KMS-11 (cell line): ENCODE results near the gene MYD88.

Source experiments
- H2AFZ ChIP-seq: fragments of 200-600 bp; sonication (generic); 2 replicates; pipeline ENCODE4 v1.6.1; 2016; ENCODE audit warnings: antibody characterized with exemption, mixed run types, low read depth
- H3K27ac ChIP-seq: fragments of 200-600 bp; sonication (generic); 2 replicates; pipeline ENCODE4 v1.6.1; 2016; ENCODE audit warnings: mild to moderate bottlenecking, mixed run types
- H3K27me3 ChIP-seq: fragments of 200-600 bp; sonication (generic); 2 replicates; pipeline ENCODE4 v1.6.1; 2017; ENCODE audit warnings: mild to moderate bottlenecking, low read depth, mixed run types, moderate library complexity; ENCODE audit not compliant: insufficient read depth
- H3K36me3 ChIP-seq: fragments of 200-600 bp; sonication (generic); 2 replicates; pipeline ENCODE4 v1.6.1; 2017; ENCODE audit warnings: mild to moderate bottlenecking, mixed run types; ENCODE audit not compliant: insufficient read depth
- H3K4me1 ChIP-seq: fragments of 200-600 bp; sonication (generic); 2 replicates; pipeline ENCODE4 v1.6.1; 2016; ENCODE audit warnings: mild to moderate bottlenecking, low read depth, mixed run types; ENCODE audit not compliant: poor library complexity, severe bottlenecking
- H3K4me2 ChIP-seq: fragments of 200-600 bp; sonication (generic); 2 replicates; pipeline ENCODE4 v1.7.0; 2016; ENCODE audit warnings: mild to moderate bottlenecking, mixed run types
- H3K4me3 ChIP-seq: fragments of 200-600 bp; sonication (generic); IDR thresholded peaks from 2 replicates; pipeline ENCODE4 v1.6.1; 2017; ENCODE audit warnings: low read depth, low read length, mixed read lengths; ENCODE audit not compliant: insufficient read depth
- H3K79me2 ChIP-seq: fragments of 200-600 bp; sonication (generic); 2 replicates; pipeline ENCODE4 v1.6.1; 2016; ENCODE audit warnings: low read depth, mixed run types; ENCODE audit not compliant: insufficient read depth
- H3K9ac ChIP-seq: fragments of 200-600 bp; sonication (generic); 2 replicates; pipeline ENCODE4 v1.6.1; 2016; ENCODE audit warnings: mild to moderate bottlenecking, mixed run types
- H4K20me1 ChIP-seq: fragments of 200-600 bp; sonication (generic); 2 replicates; pipeline ENCODE4 v1.6.1; 2016; ENCODE audit warnings: mild to moderate bottlenecking, mixed run types; ENCODE audit not compliant: insufficient read depth
- TF ChIP-seq, protein P1 (sequence below): fragments of 200-600 bp; sonication (generic); conservative IDR thresholded peaks from 2 replicates; pipeline ENCODE4 v1.6.1; 2017; ENCODE audit warnings: low read depth, mild to moderate bottlenecking, antibody characterized with exemption, low read length, moderate library complexity, mixed read lengths

Gene MYD88

DNA sequence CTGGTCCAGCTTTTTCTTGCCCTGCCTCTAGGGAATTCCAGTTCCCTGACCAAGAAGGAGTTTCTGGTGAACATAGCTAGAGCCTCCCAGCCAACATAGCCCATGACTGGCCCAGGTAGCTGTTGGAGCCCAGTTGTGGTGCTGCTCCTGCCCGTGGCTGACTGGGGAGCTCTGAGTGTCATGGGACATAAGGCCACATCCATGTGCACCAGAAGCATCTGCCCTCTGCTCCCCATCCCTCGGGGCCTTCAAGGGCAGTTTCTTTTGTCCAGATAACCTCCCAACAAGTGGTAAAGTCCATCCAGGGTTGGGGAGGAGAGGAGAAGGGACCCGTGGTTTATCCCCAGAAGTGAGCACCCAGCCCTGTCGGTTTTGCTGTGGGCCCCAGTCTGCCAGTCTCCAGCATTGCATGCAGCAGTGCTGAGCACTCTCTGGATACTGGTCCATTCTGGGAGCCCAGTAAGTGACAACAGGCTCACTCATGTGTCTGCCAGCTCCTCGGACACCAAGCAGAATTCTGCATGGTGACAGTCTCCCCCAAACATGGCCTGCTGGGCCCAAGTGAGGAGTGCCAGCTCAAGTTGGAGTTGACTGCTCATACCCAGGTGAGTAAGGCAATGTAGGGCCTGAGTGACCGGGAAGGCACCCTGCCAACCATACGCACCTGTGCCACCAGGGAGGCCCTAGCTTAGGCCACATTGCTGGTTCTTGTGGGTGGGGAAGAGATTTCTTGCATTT is 30.4 kb upstream of the MYD88 start:
- H3K4me2 ChIP-seq = no peak overlapping the region
- no peak overlapping the region for H3K27ac ChIP-seq
- no peak overlapping the region for H3K9ac ChIP-seq
- no peaks in the 10 kb centered on the region for H3K4me1 ChIP-seq
- TF ChIP-seq, protein P1, sequence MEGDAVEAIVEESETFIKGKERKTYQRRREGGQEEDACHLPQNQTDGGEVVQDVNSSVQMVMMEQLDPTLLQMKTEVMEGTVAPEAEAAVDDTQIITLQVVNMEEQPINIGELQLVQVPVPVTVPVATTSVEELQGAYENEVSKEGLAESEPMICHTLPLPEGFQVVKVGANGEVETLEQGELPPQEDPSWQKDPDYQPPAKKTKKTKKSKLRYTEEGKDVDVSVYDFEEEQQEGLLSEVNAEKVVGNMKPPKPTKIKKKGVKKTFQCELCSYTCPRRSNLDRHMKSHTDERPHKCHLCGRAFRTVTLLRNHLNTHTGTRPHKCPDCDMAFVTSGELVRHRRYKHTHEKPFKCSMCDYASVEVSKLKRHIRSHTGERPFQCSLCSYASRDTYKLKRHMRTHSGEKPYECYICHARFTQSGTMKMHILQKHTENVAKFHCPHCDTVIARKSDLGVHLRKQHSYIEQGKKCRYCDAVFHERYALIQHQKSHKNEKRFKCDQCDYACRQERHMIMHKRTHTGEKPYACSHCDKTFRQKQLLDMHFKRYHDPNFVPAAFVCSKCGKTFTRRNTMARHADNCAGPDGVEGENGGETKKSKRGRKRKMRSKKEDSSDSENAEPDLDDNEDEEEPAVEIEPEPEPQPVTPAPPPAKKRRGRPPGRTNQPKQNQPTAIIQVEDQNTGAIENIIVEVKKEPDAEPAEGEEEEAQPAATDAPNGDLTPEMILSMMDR = no peak
- no peaks in the 10 kb centered on the region for H3K79me2 ChIP-seq
- H3K4me3 ChIP-seq = no peak overlapping the region
- no peak overlapping the region for H2AFZ ChIP-seq
- no peaks in the 10 kb centered on the region for H4K20me1 ChIP-seq
- no peaks in the 10 kb centered on the region for H3K36me3 ChIP-seq
- H3K27me3 ChIP-seq = no peaks in the 10 kb centered on the region

DNA sequence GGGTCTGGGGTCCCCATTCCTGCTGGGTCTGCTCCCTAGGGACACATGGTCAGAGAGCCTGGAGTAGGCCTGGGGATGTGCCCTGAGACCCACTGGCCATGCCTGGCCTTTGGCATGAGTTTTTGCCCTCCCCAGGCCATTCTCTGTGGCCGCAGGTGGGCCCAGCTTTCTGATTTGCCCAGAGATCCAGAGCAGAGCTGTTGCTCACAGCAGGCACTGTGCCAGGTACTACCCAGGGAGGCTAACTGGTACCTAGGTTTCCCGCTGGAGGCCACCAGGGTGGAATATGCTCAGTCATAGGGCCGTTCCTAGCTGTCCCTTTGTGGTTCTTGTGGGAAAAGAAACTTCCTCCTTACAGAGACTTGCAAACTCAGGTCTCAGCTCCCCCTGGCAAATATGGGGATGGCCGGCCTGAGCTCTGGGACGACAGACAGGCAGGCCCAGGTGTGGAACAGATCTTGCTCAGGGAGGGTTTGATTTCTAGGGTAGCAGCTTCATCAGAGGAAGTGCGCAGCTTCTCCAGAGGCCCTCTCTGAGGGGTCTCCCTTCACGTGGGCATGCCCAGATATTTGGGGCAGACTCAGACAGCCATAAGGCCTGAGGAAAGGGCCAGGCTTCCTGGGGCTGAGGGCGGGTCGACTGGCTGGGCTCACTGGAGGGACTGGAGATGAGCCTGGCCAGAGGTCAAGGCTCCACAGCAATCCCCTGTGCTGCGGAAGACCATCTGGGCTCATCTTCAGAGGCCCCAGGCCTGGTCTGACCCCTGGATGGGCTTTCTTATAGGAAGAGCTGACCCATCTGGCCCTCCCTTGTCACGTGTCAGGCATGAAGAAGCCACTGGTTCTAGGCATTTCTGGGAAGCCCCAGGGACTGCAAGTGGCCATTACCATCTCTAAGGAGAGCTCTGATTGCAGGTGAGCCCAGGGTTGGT is 29.5 kb upstream of the MYD88 start:
- Histone ChIP-seq H2AFZ (no peak overlapping the region), H3K4me1 (no peaks in the 10 kb centered on the region), H3K27ac (no peak overlapping the region)

DNA sequence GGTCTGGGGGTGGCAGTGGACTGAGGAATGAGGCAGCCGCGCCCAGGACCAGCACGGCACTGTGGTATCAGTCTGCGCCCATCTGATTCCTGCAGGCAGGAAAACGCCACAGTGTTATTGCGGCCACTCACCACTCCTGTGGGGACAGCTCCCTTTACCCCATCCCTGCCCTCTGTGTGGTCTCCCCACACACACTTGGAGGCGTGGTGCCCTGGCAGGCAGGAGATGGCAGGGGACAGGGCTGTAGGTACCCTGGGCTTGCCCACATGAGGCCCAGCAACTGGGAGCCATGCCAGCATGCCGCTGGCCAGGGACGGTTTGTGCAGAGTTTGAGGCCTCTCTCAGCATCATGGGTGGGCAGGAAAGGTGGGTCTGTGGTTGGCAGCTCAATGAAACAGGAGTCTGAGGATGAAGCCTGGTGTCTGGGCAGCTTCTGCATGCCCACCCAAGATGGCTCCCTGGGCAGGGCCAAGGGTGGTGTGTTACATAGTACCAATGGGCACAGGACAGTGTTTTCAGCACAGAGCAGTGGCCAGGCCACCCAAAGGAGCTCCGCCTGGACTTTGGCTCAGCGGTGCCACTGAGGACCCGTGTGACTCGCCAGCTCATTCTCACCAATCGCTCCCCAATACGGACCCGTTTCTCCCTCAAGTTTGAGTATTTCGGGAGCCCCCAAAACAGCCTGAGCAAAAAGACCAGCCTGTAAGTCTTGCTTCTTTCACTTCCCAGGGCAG is 28.7 kb upstream of the MYD88 start:
- no peaks in the 10 kb centered on the region for H3K36me3 ChIP-seq
- H4K20me1 ChIP-seq = no peaks in the 10 kb centered on the region
- no peak overlapping the region for H3K4me3 ChIP-seq
- no peaks in the 10 kb centered on the region for H3K4me1 ChIP-seq
- no peaks in the 10 kb centered on the region for H3K27me3 ChIP-seq
- H3K9ac ChIP-seq = no peak overlapping the region
- TF ChIP-seq, protein P1 = no peak
- no peak overlapping the region for H3K27ac ChIP-seq
- H3K79me2 ChIP-seq = no peaks in the 10 kb centered on the region
- H2AFZ ChIP-seq = no peak overlapping the region
- H3K4me2 ChIP-seq = no peak overlapping the region

More for the DNA sequence above, 29.5 kb upstream of the MYD88 start:
- no peaks in the 10 kb centered on the region for H3K79me2 ChIP-seq
- no peak overlapping the region for H3K9ac ChIP-seq
- no peaks in the 10 kb centered on the region for H3K36me3 ChIP-seq
- no peak overlapping the region for H3K4me3 ChIP-seq
- TF ChIP-seq, protein P1 = no peak
- H4K20me1 ChIP-seq = no peaks in the 10 kb centered on the region
- no peaks in the 10 kb centered on the region for H3K27me3 ChIP-seq
- H3K4me2 ChIP-seq = no peak overlapping the region

DNA sequence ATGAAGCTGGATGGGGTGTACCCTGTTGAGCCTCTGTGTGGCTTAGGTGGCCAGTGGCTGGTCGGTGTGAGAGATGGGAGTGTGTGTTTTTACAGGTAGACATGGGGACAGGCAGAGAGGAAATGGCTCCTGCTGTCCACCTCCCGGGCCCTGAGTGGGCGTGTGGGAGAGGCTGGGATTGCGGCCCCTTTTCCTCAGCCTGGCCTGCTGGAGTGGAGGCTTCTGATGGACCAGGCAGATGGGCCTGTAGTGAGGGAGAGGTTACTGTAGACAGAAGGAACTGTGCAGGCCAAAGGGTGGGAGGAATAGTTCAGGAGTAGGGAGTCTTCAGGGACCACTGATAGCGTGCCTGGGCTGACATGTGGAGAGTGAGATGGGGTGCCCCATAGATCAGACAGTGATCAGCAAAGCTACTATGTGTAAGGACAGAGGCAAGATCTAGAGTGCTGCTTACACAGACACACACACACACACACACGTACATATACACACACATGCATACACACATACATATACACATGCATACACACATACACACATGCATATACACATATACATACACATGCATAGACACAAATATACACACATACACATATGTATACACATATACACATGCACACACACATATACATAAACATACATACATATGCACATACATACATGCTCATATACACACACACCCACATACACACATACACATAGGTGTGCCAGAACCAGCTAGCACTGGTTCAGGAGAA is 28.0 kb upstream of the MYD88 start:
- Histone ChIP-seq H3K4me3 (no peak overlapping the region), H3K27me3 (no peaks in the 10 kb centered on the region), H3K9ac (no peak overlapping the region), H3K4me2 (no peak overlapping the region), H4K20me1 (no peaks in the 10 kb centered on the region), H3K27ac (no peak overlapping the region), H2AFZ (no peak overlapping the region), H3K4me1 (no peaks in the 10 kb centered on the region), H3K79me2 (no peaks in the 10 kb centered on the region), H3K36me3 (no peaks in the 10 kb centered on the region)
- TF ChIP-seq, protein P1 = no peak
